Hepatic stellate cell (primary cell): ENCODE results near the gene C14orf119.

Experiments used
- DNase-seq: peaks from one replicate; pipeline ENCODE4 v3.0.0; 2011; ENCODE audit warnings: low spot score

Gene C14orf119

GRCh38 chr14:23109769-23110168 is 14.5 kb downstream of the C14orf119 start:
- no peak for DNase-seq

- no peak for DNase-seq
These were observed 15.5 kb downstream of the C14orf119 start for GRCh38 chr14:23110579-23111365.

GRCh38 chr14:23112359-23113178 is 17.3 kb downstream of the C14orf119 start:
- DNase-seq = no peak

- DNase-seq = no peak
These were observed 18.3 kb downstream of the C14orf119 start for GRCh38 chr14:23113431-23114119.

GRCh38 chr14:23114120-23114458 is 18.8 kb downstream of the C14orf119 start:
- no peak for DNase-seq

GRCh38 chr14:23114669-23115038 is 19.3 kb downstream of the C14orf119 start:
- DNase-seq = no peak

GRCh38 chr14:23115039-23115731 is 19.9 kb downstream of the C14orf119 start:
- peak; percentile 99 for DNase-seq

GRCh38 chr14:23115918-23116317 is 20.6 kb downstream of the C14orf119 start:
- no peak for DNase-seq

- no peak for DNase-seq
These were observed 22.2 kb downstream of the C14orf119 start for GRCh38 chr14:23117371-23118020.

- DNase-seq = no peak
These were observed 23.4 kb downstream of the C14orf119 start, which contains the start of gene CEBPE for GRCh38 chr14:23118506-23119362. Gene CEBPE (minus strand): TSS chr14:23119255. CDS start chr14:23119091, 164 bp downstream.

- no peak for DNase-seq
These were observed 24.3 kb downstream of the C14orf119 start for GRCh38 chr14:23119363-23120327.

GRCh38 chr14:23120541-23121251 is 25.4 kb downstream of the C14orf119 start:
- peak; percentile 91 for DNase-seq

- peak; percentile 32 for DNase-seq
These were observed 26.1 kb downstream of the C14orf119 start for GRCh38 chr14:23121361-23121771.

GRCh38 chr14:23122086-23122485 is 26.8 kb downstream of the C14orf119 start:
- no peak for DNase-seq

- DNase-seq = no peak
These were observed 28.1 kb downstream of the C14orf119 start for GRCh38 chr14:23123419-23123818.

GRCh38 chr14:23124337-23124954 is 29.1 kb downstream of the C14orf119 start:
- DNase-seq = no peak

GRCh38 chr14:23125011-23125410 is 29.7 kb downstream of the C14orf119 start:
- DNase-seq = no peak

GRCh38 chr14:23125933-23126524 is 30.7 kb downstream of the C14orf119 start:
- DNase-seq = no peak
